Fibroblast of pulmonary artery (primary cell): Measurements from ENCODE around the gene TSTD2.

Experiments used
- DNase-seq: peaks from one replicate; pipeline ENCODE4 v3.0.0-alpha.2; 2010; ENCODE audit warnings: low read depth
- H3K4me3 ChIP-seq: replicated peaks from 2 replicates; pipeline ENCODE4 v1.5.1; 2011; ENCODE audit warnings: low read depth, mild to moderate bottlenecking, control low read depth, low read length, moderate library complexity
- CTCF ChIP-seq: IDR thresholded peaks from 2 replicates; pipeline ENCODE4 v1.5.1; 2011; ENCODE audit warnings: mild to moderate bottlenecking, control low read depth, low read length, inconsistent platforms; ENCODE audit errors: missing control alignments

The TSTD2 gene

GRCh38 chr9:97570899-97571298 is 62.3 kb downstream of the TSTD2 start:
- H3K4me3 ChIP-seq: no peak overlapping the region
- TF ChIP-seq CTCF: no peak
- no peak for DNase-seq

- no peak for TF ChIP-seq CTCF
- no peak overlapping the region for H3K4me3 ChIP-seq
- no peak for DNase-seq
Observed at GRCh38 chr9:97568461-97569275, 64.5 kb downstream of the TSTD2 start.

- no peak for DNase-seq
- TF ChIP-seq CTCF: no peak
- no peak overlapping the region for H3K4me3 ChIP-seq
Observed at GRCh38 chr9:97567894-97568202, 65.3 kb downstream of the TSTD2 start.

GRCh38 chr9:97567182-97567893 is 65.8 kb downstream of the TSTD2 start:
- no peak for TF ChIP-seq CTCF

DNA sequence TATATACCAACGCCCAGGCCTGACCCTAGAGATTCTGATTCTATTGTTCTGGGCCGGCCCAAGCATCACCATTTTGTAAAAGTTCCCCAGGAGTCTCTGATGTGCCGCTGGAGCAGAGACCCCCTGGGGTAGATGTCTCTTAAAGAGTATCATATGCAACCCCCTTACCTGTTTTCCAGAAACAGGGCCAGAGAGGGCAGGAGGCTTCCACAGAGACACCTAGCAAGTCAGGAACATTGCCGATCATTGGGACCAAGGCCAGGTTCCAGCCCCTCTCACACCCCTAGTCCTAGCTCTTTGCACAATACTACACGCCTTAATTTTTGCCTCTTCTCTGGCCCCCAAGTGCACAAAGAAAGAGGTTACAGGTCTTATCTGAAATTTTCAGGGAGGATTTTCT is 67.9 kb downstream of the TSTD2 start:
- no peak for DNase-seq
- no peak overlapping the region for H3K4me3 ChIP-seq
- TF ChIP-seq CTCF: no peak

More at GRCh38 chr9:97567182-97567893, 65.8 kb downstream of the TSTD2 start:
- H3K4me3 ChIP-seq: no peak overlapping the region
- no peak for DNase-seq

GRCh38 chr9:97564291-97565175 is 68.6 kb downstream of the TSTD2 start:
- H3K4me3 ChIP-seq: no peak overlapping the region
- no peak for TF ChIP-seq CTCF
- DNase-seq: peak; percentile 32
